Lung (tissue), 5 donors: ENCODE results near the gene PROS1. TPM values are rescaled to one million over a fixed set of nuclear protein-coding genes. Genes with fewer than 3 reads are reported as not detected.

Source experiments
- polyA plus RNA-seq, 2 donors: library from polyadenylated mRNA; stranded (reverse); fragments of 200-250 nt; gene quantifications; one replicate each; pipeline ENCODE4 v1.2.1, GENCODE V29; 2013
- small RNA-seq: library from RNA; depleted of rRNA; stranded (forward); fragments of <200 nt; gene quantifications from one replicate; pipeline ENCODE3, GENCODE V24; 2014; ENCODE audit warnings: low replicate concordance
- total RNA-seq, 2 donors: library from RNA; depleted of rRNA in 1 of 2; stranded (reverse); fragments of >200 nt in 1 of 2; gene quantifications; one replicate each; pipeline ENCODE4 v1.2.1, GENCODE V29; 2014 to 2021
- donor health status: Bipolar disorder and iron deficiency.
- donor health status: healthy.
- donor health status: DM: yes; HTN: yes; CAD: no.

PROS1 gene
- total and polyA plus RNA-seq, 4 donors: 16.2 to 70.3 (median 32.8) TPM

Small RNA genes within 50 kb of the gene (small RNA-seq; reads per million reads assigned to genes)
- not detected for gene RF00019
- gene RNU6-488P: not detected
- gene RNU6-511P: not detected

Other genes with a start within 250 kb of the PROS1 start
- 10 to 100 TPM; 17.3 to 19.6 TPM for gene ARL13B, start 6.3 kb upstream of the PROS1 start, total RNA-seq
- 1 to 10 TPM; 8.4 to 9.1 TPM for gene ARL13B, start 6.3 kb upstream of the PROS1 start, polyA plus RNA-seq
- gene STX19, start 54.7 kb upstream of the PROS1 start, total RNA-seq: 1 to 10 TPM; 1.6 to 8.0 TPM
- gene STX19, start 54.7 kb upstream of the PROS1 start, polyA plus RNA-seq: 10 to 100 TPM in 1 of 2 donors, 1 to 10 TPM in 1; 2.1 to 11.3 TPM
- gene DHFR2, start 89.0 kb upstream of the PROS1 start, total RNA-seq: 1 to 10 TPM; 6.2 to 8.1 TPM
- gene DHFR2, start 89.0 kb upstream of the PROS1 start, polyA plus RNA-seq: 1 to 10 TPM; 3.5 to 4.0 TPM
- gene NSUN3, start 89.2 kb upstream of the PROS1 start, total RNA-seq: 10 to 100 TPM; 11.7 to 61.0 TPM
- 1 to 10 TPM; 5.1 to 6.9 TPM for gene NSUN3, start 89.2 kb upstream of the PROS1 start, polyA plus RNA-seq